C4-2B (cell line): Measurements from ENCODE around the gene TLDC2.

Experiments
- H3K27ac ChIP-seq: fragments of 450-650 bp; 2 replicates; pipeline ENCODE4 v1.5.1; 2017
- ZFX ChIP-seq: fragments of 450-650 bp; IDR thresholded peaks from 2 replicates; pipeline ENCODE4 v1.6.1; 2017
- TF ChIP-seq, protein P1 (sequence below): fragments of 450-650 bp; conservative IDR thresholded peaks from 2 replicates; pipeline ENCODE4 v1.5.1; 2017; ENCODE audit warnings: mild to moderate bottlenecking

The TLDC2 gene

DNA sequence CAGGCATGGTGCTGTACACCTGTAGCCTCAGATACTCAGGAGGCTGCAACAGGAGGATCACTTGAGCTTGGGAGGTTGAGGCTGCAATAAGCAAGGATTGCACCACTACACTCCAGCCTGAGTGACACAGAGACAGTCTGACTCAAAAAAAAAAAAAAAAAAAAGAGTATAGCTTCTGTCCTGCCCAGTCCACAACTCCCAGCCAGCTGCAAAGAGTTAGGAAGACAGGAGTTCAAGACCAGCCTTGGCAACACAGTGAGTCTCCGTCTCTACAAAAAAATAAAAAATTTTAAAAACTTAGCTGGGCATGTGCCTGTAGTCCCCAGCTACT is 28.3 kb upstream of the TLDC2 start:
- TF ChIP-seq ZFX, result no peak
- TF ChIP-seq, protein P1, sequence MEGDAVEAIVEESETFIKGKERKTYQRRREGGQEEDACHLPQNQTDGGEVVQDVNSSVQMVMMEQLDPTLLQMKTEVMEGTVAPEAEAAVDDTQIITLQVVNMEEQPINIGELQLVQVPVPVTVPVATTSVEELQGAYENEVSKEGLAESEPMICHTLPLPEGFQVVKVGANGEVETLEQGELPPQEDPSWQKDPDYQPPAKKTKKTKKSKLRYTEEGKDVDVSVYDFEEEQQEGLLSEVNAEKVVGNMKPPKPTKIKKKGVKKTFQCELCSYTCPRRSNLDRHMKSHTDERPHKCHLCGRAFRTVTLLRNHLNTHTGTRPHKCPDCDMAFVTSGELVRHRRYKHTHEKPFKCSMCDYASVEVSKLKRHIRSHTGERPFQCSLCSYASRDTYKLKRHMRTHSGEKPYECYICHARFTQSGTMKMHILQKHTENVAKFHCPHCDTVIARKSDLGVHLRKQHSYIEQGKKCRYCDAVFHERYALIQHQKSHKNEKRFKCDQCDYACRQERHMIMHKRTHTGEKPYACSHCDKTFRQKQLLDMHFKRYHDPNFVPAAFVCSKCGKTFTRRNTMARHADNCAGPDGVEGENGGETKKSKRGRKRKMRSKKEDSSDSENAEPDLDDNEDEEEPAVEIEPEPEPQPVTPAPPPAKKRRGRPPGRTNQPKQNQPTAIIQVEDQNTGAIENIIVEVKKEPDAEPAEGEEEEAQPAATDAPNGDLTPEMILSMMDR, result no peak
- no peak overlapping the region for H3K27ac ChIP-seq

DNA sequence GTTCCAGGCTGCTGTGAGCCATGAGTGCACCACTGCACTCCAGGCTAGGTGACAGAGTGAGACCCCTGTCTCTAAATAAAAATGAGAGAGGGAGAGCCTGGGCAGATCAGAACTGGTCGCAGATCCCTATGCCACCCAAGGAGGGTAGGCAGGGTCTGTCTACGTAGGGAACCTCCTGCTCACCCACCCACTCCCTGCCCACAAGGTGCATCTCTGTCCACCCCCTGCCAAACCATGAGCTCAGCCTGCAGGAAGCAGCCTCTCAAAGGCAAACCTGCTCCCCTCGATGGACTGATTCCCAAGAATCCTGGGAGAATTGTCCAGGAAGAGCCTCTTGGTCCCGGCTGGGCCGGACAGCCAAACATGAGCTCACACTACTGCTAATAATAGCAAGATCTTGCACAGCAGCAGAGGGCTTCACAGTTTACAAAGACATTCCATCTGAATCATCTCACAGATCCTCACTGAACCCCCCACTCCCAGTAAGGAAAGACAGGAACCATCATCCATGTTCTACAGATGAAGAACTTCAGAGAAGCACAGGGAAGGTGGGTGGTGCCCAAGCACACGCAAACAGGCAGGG is 27.8 kb upstream of the TLDC2 start:
- TF ChIP-seq, protein P1, result no peak
- TF ChIP-seq ZFX, result no peak
- no peak overlapping the region for H3K27ac ChIP-seq

DNA sequence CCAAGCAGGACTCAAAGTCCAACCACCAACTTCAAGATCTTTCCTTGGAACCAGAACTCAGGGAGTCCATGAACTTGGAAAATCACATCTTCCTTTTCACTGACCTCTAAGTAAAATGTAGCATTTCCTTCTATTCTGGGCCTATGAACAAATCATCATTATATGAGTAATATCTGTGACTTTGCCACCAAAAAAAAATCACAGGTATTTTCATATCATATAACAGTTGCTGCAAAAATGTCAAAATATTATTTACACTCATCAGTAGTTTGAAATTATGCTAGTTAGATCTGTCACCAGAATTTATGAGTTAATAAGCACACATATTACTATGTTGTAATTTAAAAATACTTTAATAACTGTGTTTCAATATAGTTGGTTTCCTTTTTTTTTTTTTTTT is 27.3 kb upstream of the TLDC2 start:
- H3K27ac ChIP-seq, result no peak overlapping the region

DNA sequence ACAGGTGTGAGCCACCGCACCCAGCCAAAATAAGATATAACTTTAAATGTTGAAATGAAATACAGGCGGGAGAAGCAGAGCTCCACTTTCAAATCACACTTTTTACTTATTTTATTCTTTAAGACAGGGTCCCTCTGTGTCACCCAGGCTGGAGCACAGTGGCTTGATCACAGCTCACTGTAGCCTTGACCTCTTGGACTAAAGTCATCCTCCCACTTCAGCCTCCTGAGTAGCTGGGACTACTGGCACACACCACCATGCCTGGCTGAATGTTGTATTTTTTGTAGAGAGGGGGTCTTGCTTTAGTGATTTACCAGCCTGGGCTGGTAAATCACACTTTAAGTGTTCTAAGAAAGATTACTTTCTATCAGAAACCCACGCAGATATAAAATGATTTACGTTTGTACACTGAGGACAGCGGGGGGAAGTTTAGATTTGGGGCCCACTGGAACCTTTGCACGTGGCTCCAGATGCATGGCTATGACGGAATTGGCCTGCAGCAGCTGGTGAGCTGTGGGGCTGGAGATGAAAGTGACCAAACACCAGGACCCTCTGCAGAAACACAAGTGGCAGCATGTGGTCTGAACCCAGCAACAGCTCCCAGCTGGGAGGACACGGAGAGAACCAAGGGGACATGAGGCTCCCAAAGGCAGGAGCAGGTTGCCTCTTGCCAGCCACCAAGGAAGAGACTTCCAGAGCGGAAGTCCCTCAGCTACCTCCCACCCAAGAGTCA is 26.4 kb upstream of the TLDC2 start:
- no peak overlapping the region for H3K27ac ChIP-seq
- no peak for TF ChIP-seq ZFX

More for the DNA sequence above, 27.3 kb upstream of the TLDC2 start:
- TF ChIP-seq ZFX, result no peak
- TF ChIP-seq, protein P1, result no peak

DNA sequence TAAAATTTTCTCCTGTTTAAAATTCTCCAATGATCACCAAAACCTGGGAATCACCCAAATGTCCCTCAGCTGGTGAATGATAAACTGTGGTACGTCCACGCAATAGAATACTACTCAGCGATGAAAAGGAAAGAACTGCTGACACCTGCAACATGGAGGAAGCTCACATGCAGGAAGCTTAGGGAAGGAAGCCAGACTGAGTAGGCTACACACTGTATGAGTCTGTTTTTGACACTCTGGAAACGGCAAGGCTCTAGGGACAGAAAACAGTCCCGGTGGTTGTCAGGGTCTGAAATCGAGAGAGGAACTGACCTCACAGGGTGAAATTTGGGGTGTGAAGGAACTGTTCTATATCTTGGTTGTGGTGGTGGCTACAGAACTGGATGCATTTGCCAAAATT is 25.2 kb upstream of the TLDC2 start:
- TF ChIP-seq, protein P1, result no peak
- TF ChIP-seq ZFX, result no peak

DNA sequence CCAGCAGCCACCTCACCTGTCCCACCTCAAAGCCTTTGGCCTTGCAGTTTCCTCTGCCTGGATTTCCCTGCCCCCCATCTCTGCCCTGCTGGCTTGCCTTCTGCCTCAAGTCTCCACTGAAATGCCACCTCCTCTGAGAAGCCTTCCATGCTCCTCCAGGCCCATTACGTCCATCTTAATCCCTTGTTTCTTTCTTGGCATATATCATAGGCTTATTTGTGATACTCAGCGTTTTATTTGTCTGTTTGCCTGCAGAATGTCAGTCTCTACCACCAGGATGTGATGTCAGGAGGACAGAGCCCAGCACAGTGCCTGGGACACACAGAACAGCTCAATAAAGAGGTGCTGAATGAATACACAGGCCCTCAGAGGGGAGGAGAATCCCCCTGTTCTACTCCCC is 24.4 kb upstream of the TLDC2 start:
- no peak overlapping the region for H3K27ac ChIP-seq
- TF ChIP-seq ZFX, result no peak
- TF ChIP-seq, protein P1, result no peak

More for the DNA sequence above, 25.2 kb upstream of the TLDC2 start:
- H3K27ac ChIP-seq, result no peak overlapping the region

DNA sequence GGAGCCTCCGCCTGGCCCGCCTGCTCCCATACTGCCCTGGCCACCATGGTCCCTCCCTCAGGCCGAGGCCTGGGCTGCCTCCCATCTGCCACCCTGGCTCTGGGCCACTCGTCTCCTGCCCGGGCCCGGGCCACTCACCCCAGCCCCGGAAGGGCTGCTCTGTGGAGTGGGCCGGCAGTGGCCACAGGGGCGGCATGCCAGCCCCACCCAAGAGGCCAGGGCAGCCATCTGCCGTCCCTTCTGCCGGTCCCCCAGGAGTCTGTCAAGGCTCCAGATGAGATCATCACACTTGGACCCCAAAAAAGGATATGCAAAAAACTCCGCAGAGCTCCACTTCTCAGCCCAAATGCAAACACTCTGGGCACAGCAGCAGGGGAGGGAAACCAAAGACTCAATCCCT is 23.8 kb upstream of the TLDC2 start:
- no peak overlapping the region for H3K27ac ChIP-seq
- no peak for TF ChIP-seq ZFX
- TF ChIP-seq, protein P1, result no peak
